IMR-90 (cell line): ENCODE data around the gene DSC3. TPM values are rescaled to one million over a fixed set of nuclear protein-coding genes. Genes with fewer than 3 reads are reported as not detected.

Source experiments
- ATAC-seq: fragments of 200-7000 bp; cut with Tn5 transposase; 2 replicates; pipeline ENCODE4 v1.9.1; 2020; ENCODE audit warnings: low read depth, mild to moderate bottlenecking, moderate library complexity
- BruUV-seq: library from RNA; stranded (reverse); fragments of 400-500 nt; replicated peaks from 2 replicates; lab custom pipeline; 2021; lab: Mats Ljungman, UMichigan
- CTCF ChIA-PET: fragments of 300-600 bp; formaldehyde crosslinking; extraction: SDS; loops from one replicate; lab custom pipeline; 2021; ENCODE audit warnings: antibody characterized with exemption; lab: Yijun Ruan, JAX
- POLR2A ChIA-PET: fragments of 300-600 bp; sonication (Branson Sonifier 250); formaldehyde crosslinking; loops from one replicate; lab custom pipeline; 2022; ENCODE audit warnings: antibody characterized with exemption; ENCODE audit not compliant: unreplicated experiment; lab: Charles Lee
- DNase-seq: peaks from one replicate; pipeline ENCODE4 v3.0.0; 2013
- H2AFZ ChIP-seq: replicated peaks from 2 replicates; pipeline ENCODE3; 2013; ENCODE audit warnings: low read length, mild to moderate bottlenecking; ENCODE audit not compliant: poor library complexity
- H2AK5ac ChIP-seq: 2 replicates; pipeline ENCODE4 v1.6.1; 2013; ENCODE audit warnings: low read depth, low read length, inconsistent platforms
- H2AK9ac ChIP-seq: replicated peaks from 2 replicates; pipeline ENCODE3; 2013; ENCODE audit warnings: mild to moderate bottlenecking, low read depth, low read length, moderate library complexity; ENCODE audit not compliant: poor library complexity
- H2BK120ac ChIP-seq: 2 replicates; pipeline ENCODE4 v1.6.1; 2013; ENCODE audit warnings: low read depth, low read length, inconsistent platforms
- H2BK15ac ChIP-seq: 3 replicates; pipeline ENCODE4 v1.6.1; 2013; ENCODE audit warnings: low read depth, low read length, inconsistent platforms
- H2BK20ac ChIP-seq: 2 replicates; pipeline ENCODE4 v1.6.1; 2013; ENCODE audit warnings: low read depth, mild to moderate bottlenecking, inconsistent platforms, low read length, moderate library complexity
- H2BK5ac ChIP-seq: 2 replicates; pipeline ENCODE4 v1.6.1; 2013; ENCODE audit warnings: mild to moderate bottlenecking, low read depth, low read length, inconsistent platforms; ENCODE audit not compliant: poor library complexity, severe bottlenecking
- H3K14ac ChIP-seq: replicated peaks from 2 replicates; pipeline ENCODE4 v1.6.1; 2013; ENCODE audit warnings: low read depth, low read length, inconsistent platforms
- H3K18ac ChIP-seq: 2 replicates; pipeline ENCODE4 v1.6.1; 2013; ENCODE audit warnings: low read depth, low read length, control low read depth
- H3K23ac ChIP-seq: 2 replicates; pipeline ENCODE4 v1.6.1; 2013; ENCODE audit warnings: low read depth, low read length, inconsistent platforms
- H3K27ac ChIP-seq: 2 replicates; pipeline ENCODE4 v1.5.1; 2013; ENCODE audit warnings: mild to moderate bottlenecking, control low read depth, low read length; ENCODE audit not compliant: insufficient read depth
- H3K27me3 ChIP-seq: 2 replicates; pipeline ENCODE4 v1.6.1; 2013; ENCODE audit warnings: low read length; ENCODE audit not compliant: control insufficient read depth, insufficient read depth
- H3K36me3 ChIP-seq: 2 replicates; pipeline ENCODE4 v1.6.1; 2013; ENCODE audit warnings: low read length, mixed read lengths; ENCODE audit not compliant: control insufficient read depth, insufficient read depth
- H3K4ac ChIP-seq: 2 replicates; pipeline ENCODE4 v1.6.1; 2013; ENCODE audit warnings: low read depth, low read length, inconsistent platforms
- H3K4me1 ChIP-seq: 2 replicates; pipeline ENCODE4 v1.6.1; 2013; ENCODE audit warnings: low read length, mixed read lengths; ENCODE audit not compliant: control insufficient read depth, insufficient read depth
- H3K4me2 ChIP-seq: 2 replicates; pipeline ENCODE4 v1.6.1; 2013; ENCODE audit warnings: low read depth, mild to moderate bottlenecking, control low read depth, low read length, moderate library complexity
- H3K4me3 ChIP-seq: 2 replicates; pipeline ENCODE4 v1.5.1; 2013; ENCODE audit warnings: low read depth, mild to moderate bottlenecking, control low read depth, low read length, moderate library complexity; ENCODE audit not compliant: insufficient read depth
- H3K56ac ChIP-seq: 2 replicates; pipeline ENCODE4 v1.6.1; 2013; ENCODE audit warnings: low read length, inconsistent platforms; ENCODE audit not compliant: insufficient read depth; ENCODE audit errors: extremely low read depth
- H3K79me1 ChIP-seq, 2 experiments: 2 replicates each; pipeline ENCODE4 v1.6.1; 2013; ENCODE audit warnings: low read length in 2 of 2, inconsistent platforms in 1 of 2, low read depth in 1 of 2
- H3K9ac ChIP-seq: 2 replicates; pipeline ENCODE4 v1.6.1; 2013; ENCODE audit warnings: low read depth, low read length, control low read depth
- H3K9me1 ChIP-seq: 2 replicates; pipeline ENCODE4 v1.6.1; 2013; ENCODE audit warnings: low read length, inconsistent platforms; ENCODE audit not compliant: insufficient read depth
- H3K9me3 ChIP-seq: 2 replicates; pipeline ENCODE4 v1.6.1; 2013; ENCODE audit warnings: low read length; ENCODE audit not compliant: control insufficient read depth, insufficient read depth
- H4K20me1 ChIP-seq: 2 replicates; pipeline ENCODE4 v1.6.1; 2013; ENCODE audit warnings: low read length, inconsistent platforms; ENCODE audit not compliant: insufficient read depth
- H4K5ac ChIP-seq: 2 replicates; pipeline ENCODE4 v1.6.1; 2013; ENCODE audit warnings: mild to moderate bottlenecking, low read depth, low read length, control low read depth
- H4K8ac ChIP-seq, 2 experiments: 2 replicates each; pipeline ENCODE4 v1.6.1; 2013; ENCODE audit warnings: low read depth in 2 of 2, low read length in 2 of 2, control low read depth in 1 of 2, inconsistent platforms in 1 of 2
- H4K91ac ChIP-seq: 2 replicates; pipeline ENCODE4 v1.6.1; 2013; ENCODE audit warnings: low read depth, low read length, inconsistent platforms; ENCODE audit not compliant: insufficient read depth
- BHLHE40 ChIP-seq: fragments of 150-350 bp; IDR thresholded peaks from 2 replicates; pipeline ENCODE4 v1.6.1; 2016; ENCODE audit warnings: mild to moderate bottlenecking, low read depth, low read length
- CEBPB ChIP-seq: IDR thresholded peaks from 2 replicates; pipeline ENCODE4 v1.6.1; 2012; ENCODE audit warnings: low read depth, low read length, improper control_type of control experiment
- ELK1 ChIP-seq: fragments of 150-350 bp; IDR thresholded peaks from 2 replicates; pipeline ENCODE4 v1.6.1; 2016; ENCODE audit warnings: low read depth, mild to moderate bottlenecking, low read length, moderate library complexity, borderline replicate concordance
- MAFK ChIP-seq: IDR thresholded peaks from 2 replicates; pipeline ENCODE4 v1.6.1; 2012; ENCODE audit warnings: low read depth, low read length, improper control_type of control experiment
- NFE2L2 ChIP-seq: fragments of 150-350 bp; IDR thresholded peaks from 2 replicates; pipeline ENCODE4 v1.6.1; 2016; ENCODE audit warnings: low read depth, mild to moderate bottlenecking, low read length
- RAD21 ChIP-seq: IDR thresholded peaks from 2 replicates; pipeline ENCODE4 v1.6.1; 2012; ENCODE audit warnings: low read length, improper control_type of control experiment
- RCOR1 ChIP-seq: IDR thresholded peaks from 2 replicates; pipeline ENCODE4 v1.6.1; 2012; ENCODE audit warnings: mild to moderate bottlenecking, low read length, improper control_type of control experiment; ENCODE audit not compliant: insufficient replicate concordance
- RFX5 ChIP-seq: IDR thresholded peaks from 2 replicates; pipeline ENCODE4 v1.8.0; 2012; ENCODE audit warnings: low read depth, mild to moderate bottlenecking, low read length, moderate library complexity
- WGBS, 2 experiments: methylation state at CpG; one replicate each; pipeline versions ENCODE4 v1.1.5 to v1.1.7; 2013; ENCODE audit warnings: missing lambda C conversion rate in 2 of 2; ENCODE audit not compliant: insufficient read length in 1 of 2; ENCODE audit errors: extremely low coverage in 2 of 2; 5-methylcytosine and 5-hydroxymethylcytosine counted together
- dilution Hi-C: fragments of 300-500 bp; cut with HindIII; formaldehyde crosslinking; loops from one replicate; pipeline ENCODE4 v1.14.3; 2018; ENCODE audit warnings: low sequenced_read_pairs; ENCODE audit not compliant: unreplicated experiment
- in situ Hi-C: fragments of 300-500 bp; cut with MboI; formaldehyde crosslinking; loops from 3 replicates; pipeline ENCODE4 v1.14.3; 2019; ENCODE audit warnings: low sequenced_read_pairs, inconsistent platforms, mixed read lengths
- intact Hi-C: fragments of 100-400 bp; cut with micrococcal nuclease; formaldehyde crosslinking; loops from 2 replicates; pipeline ENCODE4 v1.10.0; 2022
- polyA plus RNA-seq, 3 experiments: library from polyadenylated mRNA; depleted of rRNA; stranded (reverse); fragments of >200 nt; gene quantifications; 2 replicates each; pipeline ENCODE4 v1.2.3, GENCODE V29; 2012; ENCODE audit warnings: low replicate concordance in 1 of 3
- total RNA-seq: library from RNA; depleted of rRNA; stranded (reverse); fragments of >200 nt; gene quantifications from 2 replicates; pipeline ENCODE4 v1.2.3, GENCODE V29; 2012
- TF ChIP-seq, protein P1 (sequence below): conservative IDR thresholded peaks from 2 replicates; pipeline ENCODE4 v1.5.1; 2012; ENCODE audit warnings: mild to moderate bottlenecking, low read depth, low read length, improper control_type of control experiment

The DSC3 gene
- total and polyA plus RNA-seq, 2 of the 4 experiments (the other 2 are of a cell fraction): under 0.01 to 0.09 TPM

DNA sequence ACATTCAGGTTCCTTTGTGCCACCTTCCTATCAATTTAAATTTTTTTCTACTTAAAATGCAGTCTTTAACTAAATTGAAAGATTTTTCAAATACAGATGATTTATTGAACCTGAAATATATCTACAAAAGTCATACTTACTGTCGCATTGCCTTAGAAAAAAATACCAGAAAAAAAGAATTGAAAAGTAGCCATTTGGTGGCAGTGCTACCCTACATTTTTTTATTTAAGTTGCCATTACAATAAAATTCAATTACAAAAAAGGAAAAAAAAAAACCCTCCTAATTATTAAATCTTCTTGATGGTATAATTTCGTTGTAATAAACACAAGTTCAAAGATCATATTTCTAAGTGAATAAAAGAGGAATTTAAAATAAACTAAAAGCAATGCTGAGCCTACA lies 43.4 kb downstream of the DSC3 start:
- Histone ChIP-seq H3K79me1 (no peaks in the 10 kb centered on the region), H3K4ac (no peak overlapping the region), H3K27ac (no peak overlapping the region), H2AK5ac (no peak overlapping the region), H2BK15ac (no peak overlapping the region), H3K9me1 (no peaks in the 10 kb centered on the region), H3K4me1 (no peaks in the 10 kb centered on the region), H4K8ac (no peak overlapping the region), H4K91ac (no peak overlapping the region), H3K9ac (no peak overlapping the region), H3K36me3 (no peaks in the 10 kb centered on the region), H2AK9ac (no peak overlapping the region), H2BK120ac (no peak overlapping the region), H3K18ac (no peak overlapping the region), H2BK5ac (no peak overlapping the region), H3K56ac (no peak overlapping the region), H3K14ac (no peak overlapping the region), H4K5ac (no peak overlapping the region), H3K23ac (no peak overlapping the region), H2BK20ac (no peak overlapping the region), H3K4me2 (no peak overlapping the region), H3K27me3 (no peaks in the 10 kb centered on the region), H3K9me3 (no peaks in the 10 kb centered on the region), H4K20me1 (no peaks in the 10 kb centered on the region), H2AFZ (no peak overlapping the region), H3K4me3 (no peak overlapping the region)
- dilution Hi-C loops (no loop called here), in situ Hi-C loops (no loop called here), intact Hi-C loops (no loop called here)
- POLR2A ChIA-PET: no interaction called here
- TF ChIP-seq NFE2L2: no peak
- TF ChIP-seq ELK1: no peak
- TF ChIP-seq RFX5: no peak
- TF ChIP-seq CEBPB: no peak
- TF ChIP-seq RAD21: no peak
- no peak for TF ChIP-seq BHLHE40
- no peak for TF ChIP-seq RCOR1
- no peak for TF ChIP-seq MAFK
- TF ChIP-seq, protein P1, sequence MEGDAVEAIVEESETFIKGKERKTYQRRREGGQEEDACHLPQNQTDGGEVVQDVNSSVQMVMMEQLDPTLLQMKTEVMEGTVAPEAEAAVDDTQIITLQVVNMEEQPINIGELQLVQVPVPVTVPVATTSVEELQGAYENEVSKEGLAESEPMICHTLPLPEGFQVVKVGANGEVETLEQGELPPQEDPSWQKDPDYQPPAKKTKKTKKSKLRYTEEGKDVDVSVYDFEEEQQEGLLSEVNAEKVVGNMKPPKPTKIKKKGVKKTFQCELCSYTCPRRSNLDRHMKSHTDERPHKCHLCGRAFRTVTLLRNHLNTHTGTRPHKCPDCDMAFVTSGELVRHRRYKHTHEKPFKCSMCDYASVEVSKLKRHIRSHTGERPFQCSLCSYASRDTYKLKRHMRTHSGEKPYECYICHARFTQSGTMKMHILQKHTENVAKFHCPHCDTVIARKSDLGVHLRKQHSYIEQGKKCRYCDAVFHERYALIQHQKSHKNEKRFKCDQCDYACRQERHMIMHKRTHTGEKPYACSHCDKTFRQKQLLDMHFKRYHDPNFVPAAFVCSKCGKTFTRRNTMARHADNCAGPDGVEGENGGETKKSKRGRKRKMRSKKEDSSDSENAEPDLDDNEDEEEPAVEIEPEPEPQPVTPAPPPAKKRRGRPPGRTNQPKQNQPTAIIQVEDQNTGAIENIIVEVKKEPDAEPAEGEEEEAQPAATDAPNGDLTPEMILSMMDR: peak; percentile 16; the same call in 1 of the 2 replicates
- no CpG with 5 or more reads among the region's 2 CpGs for WGBS, 2 experiments
- BruUV-seq: no TSS peak
- DNase-seq (no peak), ATAC-seq (no peak)
- CTCF ChIA-PET: interaction anchor here (0.6 kb wide), 1 partner anchor 37 kb away, joined by 3 read pairs; no protein-coding TSS in a partner anchor
